GM18873 (cell line): ENCODE data around the gene HIPK2.

Source experiments
- ATAC-seq: cut with Tn5 transposase; IDR thresholded peaks from one replicate; pipeline ENCODE4 v1.9.1; 2021; ENCODE audit warnings: mild to moderate bottlenecking, moderate library complexity, moderate number of reproducible peaks; ENCODE audit not compliant: unreplicated experiment, low FRiP score

The HIPK2 gene

DNA sequence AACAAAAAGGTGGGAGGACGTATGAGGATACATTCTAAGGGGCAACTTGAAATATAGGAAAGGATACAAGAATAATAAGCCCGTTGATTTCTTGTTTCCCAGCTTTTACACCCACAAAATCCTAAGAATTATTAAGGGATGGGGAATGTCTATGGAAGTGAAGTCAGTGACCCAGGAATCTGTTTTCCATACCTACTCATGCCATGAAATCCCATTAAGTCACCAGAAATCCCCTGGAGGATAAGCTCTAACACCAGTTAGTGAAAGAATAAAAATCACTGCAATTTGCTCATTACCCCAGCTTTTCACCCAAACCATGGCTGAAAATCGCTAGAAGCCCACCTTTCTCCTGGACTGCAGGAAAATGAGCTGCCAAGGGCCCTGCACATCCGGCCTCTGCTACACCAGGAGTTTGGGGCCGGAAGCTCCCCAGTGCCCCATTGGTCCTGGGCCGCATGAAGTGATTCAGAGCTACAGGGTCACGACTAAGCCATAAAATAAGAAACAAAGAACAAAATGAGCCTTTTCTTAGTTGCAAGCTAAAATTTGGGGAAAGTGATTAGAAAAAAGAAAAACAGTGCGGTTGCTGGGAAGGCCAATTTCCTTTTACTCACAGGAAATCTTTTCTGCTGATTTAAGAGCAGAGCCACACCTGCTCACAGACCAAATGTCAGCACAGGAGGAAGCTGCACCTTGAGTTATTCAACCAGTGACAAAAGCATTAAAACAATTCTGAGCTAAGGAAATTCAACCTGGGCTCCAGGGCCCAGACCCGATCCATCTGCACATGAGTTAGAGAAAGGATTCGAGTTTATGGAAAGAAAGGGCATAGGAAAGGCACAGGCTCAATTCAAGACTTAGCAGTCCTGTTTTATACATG, 40.3 kb downstream of the HIPK2 start:
- ATAC-seq, result no peak

GRCh38 chr7:139735912-139736595, 41.7 kb downstream of the HIPK2 start:
- no peak for ATAC-seq

- ATAC-seq, result no peak
Measured at GRCh38 chr7:139735466-139735865, 42.3 kb downstream of the HIPK2 start.

GRCh38 chr7:139734395-139734794, 43.4 kb downstream of the HIPK2 start:
- no peak for ATAC-seq

DNA sequence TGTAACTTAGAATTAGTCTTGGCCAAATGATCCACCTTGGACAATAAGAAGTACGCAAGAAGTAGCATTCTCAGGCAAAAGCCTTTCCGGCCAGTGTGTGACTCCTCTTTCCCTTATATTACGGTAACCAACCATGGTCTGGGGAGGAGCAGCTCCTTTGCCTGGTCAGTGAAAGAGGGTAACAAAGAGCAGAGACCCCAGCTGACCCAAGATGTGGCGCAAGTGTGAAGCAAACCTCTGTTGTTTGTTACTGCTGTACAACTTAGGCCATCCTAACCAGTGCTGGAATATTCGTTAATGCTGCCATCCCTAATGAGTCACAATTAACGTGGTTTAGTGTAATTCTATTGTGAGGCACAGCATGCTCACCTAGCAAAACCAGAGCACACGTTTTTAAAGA, 44.0 kb downstream of the HIPK2 start:
- no peak for ATAC-seq

DNA sequence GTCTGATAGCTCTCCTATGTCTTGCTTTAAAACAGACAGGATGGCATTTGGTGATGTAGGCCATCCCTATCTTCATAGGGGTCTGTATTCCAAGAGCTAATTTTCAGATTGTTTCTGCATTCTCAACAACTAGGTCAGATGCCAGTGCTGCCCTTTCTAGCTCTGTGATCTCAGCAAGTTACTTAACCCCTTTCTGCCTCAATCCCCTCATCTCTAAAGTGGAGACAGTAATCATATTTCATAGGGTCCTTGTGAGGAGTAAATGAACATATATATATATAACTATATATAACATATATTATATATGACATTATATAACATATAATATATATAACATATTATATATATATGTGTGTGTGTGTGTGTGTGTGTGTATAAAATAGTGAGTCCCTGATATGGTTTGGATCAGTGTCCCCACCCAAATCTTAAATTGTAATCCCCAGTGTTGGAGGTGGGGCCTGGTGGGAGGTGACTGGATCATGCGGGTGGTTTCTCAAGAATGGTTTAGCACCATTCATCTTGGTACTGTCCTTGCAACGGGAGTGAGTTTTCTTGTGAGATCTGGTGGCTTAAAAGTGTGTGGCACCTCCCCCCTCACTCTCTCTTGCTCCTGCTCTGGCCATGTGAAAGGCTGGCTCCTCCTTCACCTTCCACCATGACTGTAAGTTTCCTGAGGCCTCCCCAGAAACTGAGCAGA, 45.2 kb downstream of the HIPK2 start:
- ATAC-seq, result no peak

DNA sequence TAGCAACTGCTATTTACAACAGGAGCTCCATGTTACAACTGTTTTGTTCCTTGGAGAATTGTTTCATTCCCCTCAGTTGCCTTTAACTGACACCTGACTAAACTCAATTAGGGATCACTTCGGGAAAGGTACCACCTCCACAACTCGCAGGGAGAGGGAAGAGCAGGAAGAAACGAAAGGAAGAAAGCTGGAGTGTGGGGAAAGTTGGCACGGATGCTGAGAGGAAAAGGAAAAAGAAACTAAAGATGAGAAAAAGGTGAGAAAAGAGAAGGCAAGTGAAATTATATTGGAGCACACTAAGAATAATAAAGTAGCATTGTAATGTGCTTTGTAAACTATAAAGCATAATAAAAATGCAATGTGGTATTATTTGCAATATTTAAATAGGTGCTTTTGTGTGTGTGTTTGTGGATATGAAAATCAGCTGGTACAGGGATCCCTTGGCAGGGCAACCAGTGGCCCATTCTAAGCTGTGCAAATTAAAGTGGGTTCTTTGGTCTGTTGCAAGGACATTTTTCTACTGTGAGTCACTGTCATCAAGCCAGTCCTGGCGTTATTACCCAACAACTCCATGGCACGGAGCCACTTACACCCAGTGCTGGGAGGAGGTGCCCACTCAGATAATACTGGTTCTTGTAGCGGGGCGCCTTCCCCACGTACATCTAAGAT, 45.9 kb downstream of the HIPK2 start:
- no peak for ATAC-seq

- ATAC-seq, result no peak
Measured at GRCh38 chr7:139730746-139731612, 46.8 kb downstream of the HIPK2 start.

DNA sequence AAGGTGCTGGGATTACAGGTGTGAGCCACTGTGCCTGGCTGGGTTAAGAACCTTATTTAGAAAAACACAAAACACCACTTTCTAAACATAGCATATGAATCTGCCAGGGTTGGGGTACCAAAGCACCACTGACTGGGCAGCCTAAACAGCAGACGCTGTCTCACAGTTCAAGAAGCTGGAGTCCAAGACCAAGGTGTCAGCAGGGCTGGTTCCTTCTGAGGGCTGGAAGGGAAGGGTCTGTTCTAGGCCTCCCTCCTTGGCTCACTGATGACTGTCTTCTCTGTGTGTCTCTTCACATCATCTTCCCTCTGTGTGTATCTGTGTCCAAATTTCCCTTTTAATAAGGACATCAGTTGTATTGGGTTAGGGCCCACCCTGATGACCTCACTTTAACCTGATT, 49.6 kb downstream of the HIPK2 start:
- ATAC-seq, result no peak

DNA sequence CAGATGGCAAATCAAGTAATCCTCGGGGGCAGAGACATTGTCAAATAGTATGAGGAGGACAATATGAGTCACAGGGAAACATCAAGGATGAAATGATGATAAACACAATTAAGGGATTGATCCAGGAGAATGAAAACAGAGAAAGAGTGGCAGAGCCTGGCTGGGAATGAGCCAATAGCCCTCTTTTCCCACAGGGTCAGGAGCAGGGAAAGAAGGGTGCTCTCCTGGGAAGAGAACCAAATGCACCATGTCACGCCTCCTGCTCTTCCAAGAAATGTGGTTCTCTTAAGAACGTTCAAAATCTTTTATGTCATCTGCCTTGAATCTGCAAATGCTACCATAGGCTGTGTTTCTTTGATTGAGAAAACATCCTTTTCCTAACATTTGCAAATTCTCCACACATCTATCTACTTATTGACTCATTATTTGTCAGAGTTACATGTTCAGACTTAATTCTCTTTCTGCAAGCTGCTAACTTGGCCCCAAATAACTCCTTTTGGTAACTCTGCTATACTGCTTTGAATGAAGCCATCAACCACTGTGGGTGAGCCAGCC, 50.6 kb downstream of the HIPK2 start:
- ATAC-seq, result no peak

DNA sequence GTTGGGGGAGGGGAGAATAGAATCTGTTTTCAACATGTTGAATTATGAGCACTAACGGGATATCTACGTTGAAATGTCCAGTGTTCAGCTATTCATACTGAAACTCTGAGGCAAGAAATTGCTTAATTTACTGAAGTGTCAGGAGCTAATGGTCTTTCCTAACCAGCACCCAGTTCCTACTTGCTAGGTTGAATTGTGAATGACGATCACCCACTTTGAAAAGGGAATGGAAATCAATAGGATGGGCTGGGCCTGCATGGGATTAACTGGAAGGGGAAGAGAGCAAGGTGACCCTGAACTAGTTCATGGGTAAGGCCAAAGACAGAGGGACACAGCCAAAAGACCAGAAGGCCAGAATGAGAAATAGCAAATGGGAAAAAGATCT, 51.3 kb downstream of the HIPK2 start:
- no peak for ATAC-seq

GRCh38 chr7:139725858-139726484, 51.8 kb downstream of the HIPK2 start:
- no peak for ATAC-seq

DNA sequence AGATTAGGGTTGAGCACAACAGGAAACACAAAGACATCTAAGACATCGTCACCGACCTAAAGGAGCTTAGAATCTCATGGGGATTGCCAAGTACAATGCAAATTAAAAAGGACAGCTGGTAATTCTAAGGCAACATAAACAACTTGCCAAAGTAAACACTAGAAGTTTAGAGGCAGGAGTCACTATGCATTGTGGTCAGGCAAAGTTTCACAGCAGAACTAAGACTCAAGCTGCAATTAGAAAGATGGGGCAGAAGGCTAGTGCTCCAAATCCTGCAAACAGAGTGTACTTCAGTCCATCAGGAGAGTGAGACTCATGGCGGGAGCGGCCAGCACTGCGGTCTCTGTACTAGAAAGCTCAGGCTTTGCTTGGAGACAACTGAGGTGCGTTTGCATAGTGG, 52.7 kb downstream of the HIPK2 start:
- ATAC-seq, result peak; percentile 83

DNA sequence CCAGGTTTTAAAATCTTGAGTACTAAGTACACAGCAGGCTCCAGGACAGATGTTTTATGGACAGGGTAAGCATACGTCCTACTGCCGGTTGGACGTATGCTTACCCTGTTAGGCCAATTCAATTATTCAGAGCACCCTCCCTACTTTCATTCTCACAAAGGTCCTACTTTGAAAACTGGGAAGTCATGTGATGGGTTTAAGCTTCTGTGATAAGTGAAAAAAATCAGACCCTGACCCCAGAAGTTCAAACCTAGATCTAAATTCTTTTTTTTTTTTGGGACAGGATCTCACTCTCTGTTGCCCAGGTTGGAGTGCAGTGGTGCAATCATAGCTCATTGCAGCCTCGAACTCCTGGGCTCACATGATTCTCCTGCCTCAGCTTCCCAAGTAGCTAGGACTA, 55.2 kb downstream of the HIPK2 start:
- ATAC-seq, result no peak

- ATAC-seq, result no peak
Measured at GRCh38 chr7:139721821-139722220, 56.0 kb downstream of the HIPK2 start.

GRCh38 chr7:139721417-139721816, 56.4 kb downstream of the HIPK2 start:
- ATAC-seq, result no peak

DNA sequence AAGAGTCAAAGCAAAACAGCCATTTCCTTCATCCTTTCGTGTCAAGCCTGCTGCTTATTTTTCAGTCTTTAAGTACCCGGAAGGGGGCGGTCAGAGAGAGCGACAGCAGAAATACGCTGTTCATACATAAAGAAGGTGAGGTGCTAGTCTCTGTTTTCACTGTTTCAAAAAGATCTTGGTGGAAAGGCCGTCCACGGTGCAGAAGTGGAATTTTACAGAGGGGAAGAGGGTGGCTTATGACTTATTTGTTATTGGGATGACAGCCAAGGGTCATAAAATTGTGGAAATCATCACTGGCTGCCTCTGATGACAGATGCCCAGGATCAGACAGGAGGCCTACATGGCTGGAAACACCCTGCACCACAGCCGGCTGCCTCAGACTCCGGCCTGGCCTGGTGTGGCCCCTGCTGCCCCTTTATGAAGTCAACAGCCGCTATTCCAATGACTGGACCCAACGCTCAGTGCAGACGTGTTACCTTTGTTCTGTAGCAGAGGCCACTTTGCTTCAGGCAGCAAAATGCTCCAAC, 57.0 kb downstream of the HIPK2 start:
- ATAC-seq, result no peak

- no peak for ATAC-seq
Measured at GRCh38 chr7:139720186-139720585, 57.6 kb downstream of the HIPK2 start.

DNA sequence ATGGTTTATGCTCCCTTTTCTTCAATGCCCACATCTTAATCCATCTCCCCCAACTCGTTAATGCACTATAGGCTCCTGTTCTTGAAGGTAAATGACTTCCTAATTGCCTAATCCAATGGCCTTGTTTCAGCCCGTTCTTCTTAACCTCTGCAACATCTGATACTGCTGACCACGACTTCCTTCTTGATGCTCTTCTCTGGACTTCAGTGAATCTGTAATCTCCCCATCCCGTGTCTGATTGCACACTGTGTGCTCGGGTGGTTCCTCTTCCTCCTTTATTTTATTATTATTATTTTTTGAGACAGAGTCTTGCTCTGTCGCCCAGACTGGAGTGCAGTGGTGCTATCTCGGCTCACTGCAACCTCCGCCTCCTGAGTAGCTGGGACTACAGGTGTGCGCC, 58.9 kb downstream of the HIPK2 start:
- ATAC-seq, result no peak
